Activated naive CD8-positive, alpha-beta T cell treated with anti-CD3 and anti-CD28 coated beads, Interleukin-2, amount 50 U/mL, for 16 hours (primary cell): ENCODE data around the gene SCAPER.
A peak's percentile ranks its signal among the peaks of the same experiment; 100 is the strongest.
"Not testable (repeated sequence)": the region's sequence is repeated elsewhere in the genome, so short reads cannot be mapped to it uniquely, and the experiment has no call there.

Experiments used
- DNase-seq: peaks from one replicate; pipeline ENCODE4 v3.0.0-alpha.2; 2020; ENCODE audit warnings: low read depth, low spot score

The SCAPER gene

GRCh38 chr15:76327191-76328105 lies 577.7 kb downstream of the SCAPER start:
- no peak for DNase-seq

- no peak for DNase-seq
These were observed 579.4 kb downstream of the SCAPER start for GRCh38 chr15:76325704-76326103.

GRCh38 chr15:76324066-76324465 lies 581.1 kb downstream of the SCAPER start:
- DNase-seq, result no peak

GRCh38 chr15:76321602-76322001 lies 583.5 kb downstream of the SCAPER start:
- no peak for DNase-seq

GRCh38 chr15:76321171-76321570 lies 584.0 kb downstream of the SCAPER start:
- DNase-seq, result no peak

- DNase-seq, result no peak
These were observed 585.1 kb downstream of the SCAPER start for GRCh38 chr15:76320012-76320411.

GRCh38 chr15:76313731-76314130 lies 591.4 kb downstream of the SCAPER start:
- no peak for DNase-seq

GRCh38 chr15:76313175-76313567 lies 592.0 kb downstream of the SCAPER start:
- DNase-seq, result not testable (repeated sequence)

GRCh38 chr15:76312540-76313174 lies 592.5 kb downstream of the SCAPER start:
- DNase-seq, result no peak

- DNase-seq, result peak; percentile 72
These were observed 593.8 kb downstream of the SCAPER start, which contains the start of gene ETFA for GRCh38 chr15:76311100-76311953. Gene ETFA, minus strand, starts transcription at chr15:76311469. Its CDS starts 81 bp downstream, at chr15:76311388.

GRCh38 chr15:76310475-76311099 lies 594.6 kb downstream of the SCAPER start:
- DNase-seq, result no peak

GRCh38 chr15:76309601-76310330 lies 595.4 kb downstream of the SCAPER start:
- no peak for DNase-seq

- no peak for DNase-seq
These were observed 601.2 kb downstream of the SCAPER start for GRCh38 chr15:76303909-76304308.

- DNase-seq, result no peak
These were observed 605.4 kb downstream of the SCAPER start for GRCh38 chr15:76299786-76300185.

GRCh38 chr15:76298986-76299385 lies 606.2 kb downstream of the SCAPER start:
- no peak for DNase-seq

GRCh38 chr15:76297951-76298350 lies 607.2 kb downstream of the SCAPER start:
- not testable (repeated sequence) for DNase-seq
